ENCODE results near the gene SUB1.
"Not testable (repeated sequence)": the region's sequence is repeated elsewhere in the genome, so short reads cannot be mapped to it uniquely, and the experiment has no call there.

SUB1 gene

DNA sequence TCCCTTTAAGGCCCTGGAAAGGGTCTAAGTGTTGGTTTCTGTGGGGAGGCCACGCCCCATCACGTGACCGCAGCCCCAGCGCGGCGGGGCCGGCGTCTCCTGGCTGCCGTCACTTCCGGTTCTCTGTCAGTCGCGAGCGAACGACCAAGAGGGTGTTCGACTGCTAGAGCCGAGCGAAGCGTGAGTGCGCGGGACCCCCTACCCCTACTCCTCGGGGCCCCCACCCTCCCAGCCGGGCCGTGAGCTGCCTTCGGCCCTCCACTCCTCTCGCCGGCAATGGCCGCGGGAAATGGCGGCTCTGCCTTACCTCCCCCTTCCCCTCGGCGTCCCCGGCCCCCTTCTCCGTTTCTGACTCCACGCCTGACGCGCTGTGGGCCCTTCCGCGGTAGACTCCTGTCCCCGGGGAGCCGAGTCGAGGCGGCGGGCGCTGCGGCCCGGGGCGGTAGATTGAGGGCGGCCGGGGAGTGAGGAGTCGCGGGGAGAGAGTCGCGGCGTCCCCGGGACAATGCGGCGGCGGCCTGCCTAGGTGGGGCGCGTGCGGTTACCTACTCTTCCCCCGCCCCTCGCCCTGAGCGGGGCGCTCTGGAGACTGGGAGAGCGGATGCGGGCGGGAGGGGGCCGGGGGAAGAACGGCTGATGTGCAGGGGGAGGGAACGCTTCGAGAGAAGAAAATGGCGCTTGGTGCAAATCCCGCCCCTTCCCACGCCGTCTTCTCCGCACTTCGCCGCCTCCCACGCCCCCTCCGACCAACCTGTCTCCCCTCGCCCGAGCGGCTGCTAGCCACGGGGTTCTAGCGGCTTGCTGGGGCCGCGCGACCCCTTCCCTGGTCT, at the start of gene SUB1:
Gene SUB1 (plus strand): TSS at position 112 of the 830 bp plus-strand sequence. CDS start 2,956 bp downstream, outside the sequence.
- DNase-seq: peak; percentile 93 to 95

DNA sequence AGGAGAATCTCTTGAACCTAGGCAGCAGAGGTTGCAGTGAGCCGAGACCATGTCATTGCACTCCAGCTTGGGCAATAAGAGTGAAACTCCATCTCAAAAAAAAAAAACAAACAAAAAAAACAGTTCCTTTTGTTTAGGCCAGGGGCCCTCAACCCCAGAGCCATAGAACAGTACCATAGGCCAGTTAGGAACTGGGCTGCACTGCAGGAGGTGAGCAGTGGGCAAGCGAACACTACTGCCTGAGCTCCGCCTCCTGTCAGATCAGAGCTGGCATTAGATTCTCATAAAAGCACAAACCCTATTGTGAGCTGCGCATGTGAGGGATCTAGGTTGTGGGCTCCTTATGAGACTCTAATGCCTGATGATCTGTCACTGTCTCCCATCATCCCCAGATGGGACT, 49.1 kb upstream of the SUB1 start:
- no peak for DNase-seq

- DNase-seq: peak; percentile 30 to 39
These were observed 47.8 kb upstream of the SUB1 start for GRCh38 chr5:32537437-32538029.

GRCh38 chr5:32538031-32538547, 47.3 kb upstream of the SUB1 start:
- DNase-seq: peak; percentile 52 to 62

GRCh38 chr5:32539981-32540845, 45.1 kb upstream of the SUB1 start:
- DNase-seq: no peak

GRCh38 chr5:32541241-32541640, 44.1 kb upstream of the SUB1 start:
- DNase-seq: no peak

DNA sequence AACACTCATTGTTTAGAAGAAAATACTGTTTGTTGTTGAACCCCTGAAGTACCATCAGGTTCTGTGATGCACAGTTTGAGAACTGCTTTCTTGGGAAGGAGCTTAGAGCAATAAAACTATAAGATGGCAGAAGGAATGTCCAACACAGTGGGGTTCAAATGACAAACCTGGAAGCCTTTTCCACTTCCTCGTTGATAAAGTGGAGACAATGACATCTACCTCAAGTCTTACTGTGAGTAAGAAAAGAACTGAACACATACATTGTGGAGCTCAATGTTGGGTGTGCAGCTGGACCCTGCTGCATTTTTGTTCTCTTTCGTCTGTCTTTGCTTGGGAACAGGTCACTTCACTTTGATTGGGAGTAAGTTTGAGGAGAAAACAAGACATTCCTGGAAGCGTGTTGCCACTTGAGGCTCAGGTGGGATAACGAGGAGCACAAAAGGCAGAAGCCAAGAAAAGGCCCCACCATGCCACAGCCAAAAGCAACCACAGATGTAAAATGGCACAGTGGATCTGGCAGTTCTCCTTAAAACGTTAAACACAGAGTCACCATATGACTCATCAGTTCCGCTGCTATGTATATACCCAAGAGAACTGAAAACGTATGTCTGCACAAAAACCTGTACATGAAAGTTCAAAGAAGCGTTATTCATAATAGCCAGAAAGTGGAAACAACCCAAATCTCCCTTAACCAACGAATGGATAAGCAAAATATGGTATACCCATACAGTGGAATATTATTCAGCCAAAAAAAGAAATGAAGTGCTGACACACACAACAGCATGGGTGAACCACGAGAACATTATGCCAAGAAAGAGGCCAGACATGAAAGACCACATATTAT, 42.9 kb upstream of the SUB1 start:
- DNase-seq: peak; percentile 59 to 63

GRCh38 chr5:32543291-32543690, 42.1 kb upstream of the SUB1 start:
- no peak for DNase-seq

DNA sequence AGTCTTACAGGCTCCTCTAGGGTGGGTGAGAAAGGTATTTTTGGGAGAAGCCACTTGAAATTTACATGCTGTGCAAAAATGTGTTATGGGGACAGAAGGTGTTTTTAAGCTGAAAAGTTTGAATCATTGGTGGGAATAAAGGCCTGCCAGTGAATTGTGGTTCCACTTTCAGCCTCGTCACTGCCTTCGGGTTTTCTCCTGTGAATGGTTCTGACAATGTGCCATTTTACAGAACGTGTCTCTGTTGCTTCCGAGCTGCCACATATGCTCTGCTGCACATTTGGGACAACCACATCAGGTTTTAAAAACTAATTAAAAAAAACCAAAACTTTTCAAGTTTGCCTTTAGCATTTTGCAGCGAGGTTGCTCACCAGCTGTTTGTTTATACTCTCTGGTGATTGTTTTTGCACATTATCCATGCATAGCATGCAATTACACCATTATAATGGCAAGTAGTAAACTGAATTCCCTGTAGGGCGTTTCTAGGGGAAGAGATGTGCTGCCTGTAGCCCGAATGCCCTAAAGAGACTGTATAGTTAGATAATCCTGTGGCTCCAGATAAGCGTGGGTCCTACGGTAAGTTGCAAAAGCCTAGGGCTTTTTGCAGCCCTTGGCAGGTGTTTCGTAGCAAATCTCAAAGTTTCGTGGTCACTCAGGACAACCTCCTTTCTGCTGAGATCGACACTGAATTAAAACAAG, 40.1 kb upstream of the SUB1 start:
- DNase-seq: no peak

- no peak for DNase-seq
These were observed 34.2 kb upstream of the SUB1 start for GRCh38 chr5:32551194-32551593.

GRCh38 chr5:32551865-32552264, 33.5 kb upstream of the SUB1 start:
- no peak for DNase-seq

DNA sequence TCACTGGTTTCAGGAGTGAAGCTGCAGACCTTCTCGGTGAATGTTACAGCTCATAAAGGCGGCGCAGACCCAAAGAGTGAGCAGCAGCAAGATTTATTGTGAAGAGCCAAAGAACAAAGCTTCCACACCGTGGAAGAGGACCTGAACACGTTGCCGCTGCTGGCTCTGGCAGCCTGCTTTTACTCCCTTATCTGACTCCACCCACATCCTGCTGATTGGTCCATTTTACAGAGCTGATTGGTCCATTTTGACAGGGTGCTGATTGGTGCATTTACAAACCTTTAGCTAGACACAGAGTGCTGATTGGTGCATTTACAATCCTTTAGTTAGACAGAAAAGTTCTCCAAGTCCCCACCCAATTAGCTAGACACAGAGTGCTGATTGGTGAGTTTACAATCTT, 32.9 kb upstream of the SUB1 start:
- DNase-seq: not testable (repeated sequence)

- no peak for DNase-seq
These were observed 32.4 kb upstream of the SUB1 start for GRCh38 chr5:32552936-32553335.

DNA sequence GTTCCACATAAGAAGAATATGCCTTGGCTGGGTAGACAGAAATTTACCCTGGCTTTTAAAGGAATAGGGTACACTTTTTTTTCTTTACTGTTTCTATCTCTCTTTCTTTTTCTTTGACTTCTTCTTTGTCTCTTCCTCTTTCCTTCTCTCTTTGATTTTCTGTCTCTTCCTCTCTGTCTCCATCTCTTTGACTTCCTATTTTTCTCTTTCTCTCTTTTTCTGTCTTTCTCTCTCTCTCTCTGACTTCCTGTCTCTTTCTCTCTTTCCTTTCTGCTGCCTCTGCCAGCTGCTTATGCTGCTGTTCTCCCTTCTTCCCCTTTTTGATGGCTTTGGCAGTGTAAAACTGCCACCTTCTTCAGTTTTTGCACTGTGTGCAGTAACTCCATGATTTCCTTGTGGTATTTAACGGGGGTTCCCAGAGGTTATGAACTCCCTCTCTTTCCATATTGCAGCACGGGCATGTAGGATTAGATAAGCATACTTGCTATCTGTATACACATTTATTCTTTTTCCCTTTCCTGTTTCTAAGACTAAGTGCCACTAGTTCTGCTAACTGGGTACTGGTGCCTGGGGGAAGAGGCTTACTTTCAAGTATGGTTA, 31.1 kb upstream of the SUB1 start:
- not testable (repeated sequence) for DNase-seq

DNA sequence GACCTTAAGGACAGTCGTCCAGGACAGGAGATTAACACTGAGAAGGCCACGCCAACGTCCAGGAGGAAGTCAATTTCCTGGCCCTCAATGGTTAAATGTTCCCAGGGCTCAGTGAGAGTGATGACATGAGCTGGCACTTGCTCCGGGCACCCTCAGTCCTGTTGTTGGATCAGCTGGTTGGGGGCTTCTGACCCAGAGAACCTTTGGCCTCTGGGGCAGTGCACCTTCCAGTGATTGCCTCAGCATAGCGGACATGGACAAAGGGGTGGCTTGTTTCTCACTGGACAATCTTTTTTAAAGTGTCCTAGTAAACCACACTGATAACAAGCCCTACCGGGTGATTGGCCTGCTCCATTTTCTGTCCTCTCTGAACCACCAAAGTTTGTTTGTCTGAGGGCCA, 28.8 kb upstream of the SUB1 start:
- DNase-seq: not testable (repeated sequence)

DNA sequence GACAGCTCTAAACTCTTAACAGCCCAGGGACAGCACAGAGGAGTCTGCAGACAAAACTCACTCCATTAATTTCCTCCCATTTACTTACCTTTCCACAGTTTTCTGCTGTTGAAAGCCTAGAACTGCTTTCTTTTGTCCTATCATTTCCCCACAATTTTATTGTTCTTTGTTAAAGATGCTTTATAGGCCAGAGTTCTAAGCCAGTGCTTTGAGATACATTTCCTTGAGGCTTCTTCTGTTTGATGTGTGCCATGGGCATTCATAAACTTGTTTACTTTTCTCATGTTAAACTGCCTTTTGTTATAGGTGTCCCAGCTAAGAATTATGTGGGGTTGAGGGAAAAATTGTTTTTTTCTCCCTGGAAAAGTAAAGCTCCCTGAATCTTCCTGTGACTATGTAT, 25.9 kb upstream of the SUB1 start:
- DNase-seq: no peak

- DNase-seq: no peak
These were observed 25.4 kb upstream of the SUB1 start for GRCh38 chr5:32559921-32560320.

GRCh38 chr5:32562056-32562455, 23.3 kb upstream of the SUB1 start:
- no peak for DNase-seq

DNA sequence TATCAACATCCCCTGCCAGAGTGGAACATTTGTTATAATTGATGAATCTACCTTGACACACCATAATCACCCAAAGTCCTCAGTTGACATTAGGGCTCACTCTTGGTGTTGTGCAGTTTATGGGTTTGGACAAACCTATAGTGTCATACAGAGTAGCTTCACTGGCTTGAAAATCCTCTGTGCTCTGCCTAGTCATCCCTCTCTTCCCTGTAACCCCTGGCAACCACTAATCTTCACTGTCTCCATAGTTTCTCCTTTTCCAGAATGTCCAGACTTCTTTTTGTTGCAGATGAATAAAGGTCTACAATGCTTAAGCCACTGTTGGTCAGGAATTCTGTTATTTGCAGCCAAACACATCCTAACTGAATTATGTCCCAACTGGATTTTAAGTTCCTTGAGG, 22.5 kb upstream of the SUB1 start:
- no peak for DNase-seq

DNA sequence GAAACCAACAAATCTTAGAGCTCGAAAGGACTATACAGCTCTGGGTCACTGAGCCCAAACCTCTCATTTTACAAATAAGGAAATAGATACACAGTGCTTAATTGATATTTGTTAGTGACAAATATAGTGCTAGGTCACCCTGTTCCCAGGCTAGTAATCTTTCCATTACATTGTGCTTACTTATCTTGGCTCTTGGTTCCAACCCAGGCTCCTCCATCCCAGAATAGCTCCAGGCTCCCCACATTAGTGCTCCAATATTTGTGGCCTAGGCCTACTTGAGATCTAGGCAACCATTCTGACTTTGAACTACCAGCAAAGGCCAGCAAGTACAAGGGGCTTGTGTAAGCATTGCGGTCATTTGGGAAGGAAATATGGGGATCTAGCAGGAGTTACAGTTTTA, 21.7 kb upstream of the SUB1 start:
- DNase-seq: no peak

DNA sequence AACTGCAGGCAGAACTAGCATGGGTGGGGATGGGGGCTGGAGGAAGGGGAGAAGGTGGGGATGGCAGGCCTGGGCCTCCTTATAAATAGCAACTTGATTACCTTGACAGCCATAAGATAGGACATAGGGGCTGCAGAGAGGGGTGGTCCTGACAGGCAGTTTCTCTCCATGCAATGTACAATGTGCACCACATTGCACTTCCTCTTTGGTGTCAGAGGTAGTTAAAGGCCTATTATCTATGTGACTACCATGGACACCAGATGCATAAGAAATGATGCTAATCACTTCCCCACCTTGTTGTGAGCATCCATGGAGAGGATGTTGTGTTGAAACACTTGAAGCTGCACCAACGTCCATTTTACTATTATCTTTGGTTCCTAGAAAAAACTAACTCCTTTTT, 20.2 kb upstream of the SUB1 start:
- DNase-seq: no peak
